ENCODE data around the gene ZNF350. TPM values are rescaled to one million over a fixed set of nuclear protein-coding genes. Genes with fewer than 3 reads are reported as not detected.

The ZNF350 gene
- polyA plus RNA-seq, 1 of the 3 experiments (the other 2 are of a cell fraction) = 3.4 TPM

- Histone ChIP-seq H3K9me3 (peaks cover 30% of the 10 kb centered on the region; the same call in 1 of the 2 replicates), H3K4me2 (no peak overlapping the region), H3K4me3 (ENCODE audit: low read depth in 2 of 2, low read length in 1 of 2) (no peak overlapping the region), H3K79me2 (ENCODE audit: insufficient read depth) (no peaks in the 10 kb centered on the region), H3K27ac (ENCODE audit: low read depth in 2 of 2, low read length in 1 of 2) (no peak overlapping the region), H3K9ac (no peak overlapping the region), H2AFZ (ENCODE audit: low read depth) (no peak overlapping the region), H3K36me3 (replicated peaks in 1 of 2; ENCODE audit: control insufficient read depth in 1 of 2, insufficient read depth in 2 of 2, low read length in 1 of 2) (no peaks in the 10 kb centered on the region), H3F3A (replicated peaks; ENCODE audit: insufficient read depth) (no peaks in the 10 kb centered on the region), H3K4me1 (ENCODE audit: control insufficient read depth in 1 of 2, insufficient read depth in 2 of 2, low read depth in 1 of 2, low read length in 1 of 2) (no peaks in the 10 kb centered on the region), H3K27me3 (ENCODE audit: insufficient read depth) (no peaks in the 10 kb centered on the region), H4K20me1 (ENCODE audit: insufficient read depth) (no peaks in the 10 kb centered on the region), H3K9me2 (no peaks in the 10 kb centered on the region)
- ChIA-PET CTCF (no interaction called here), POLR2A (no interaction called here)
- no peak for DNase-seq
- no peak for TF ChIP-seq MXI1 (IDR thresholded peaks at IDR 0.05; ENCODE audit: low read depth, low read length)
- TF ChIP-seq RXRA (IDR thresholded peaks at IDR 0.05; ENCODE audit: borderline replicate concordance, low read depth) = no peak
- no peak for TF ChIP-seq NRF1 (IDR thresholded peaks at IDR 0.05; ENCODE audit: low read depth, low read length)
- TF ChIP-seq, protein P1, sequence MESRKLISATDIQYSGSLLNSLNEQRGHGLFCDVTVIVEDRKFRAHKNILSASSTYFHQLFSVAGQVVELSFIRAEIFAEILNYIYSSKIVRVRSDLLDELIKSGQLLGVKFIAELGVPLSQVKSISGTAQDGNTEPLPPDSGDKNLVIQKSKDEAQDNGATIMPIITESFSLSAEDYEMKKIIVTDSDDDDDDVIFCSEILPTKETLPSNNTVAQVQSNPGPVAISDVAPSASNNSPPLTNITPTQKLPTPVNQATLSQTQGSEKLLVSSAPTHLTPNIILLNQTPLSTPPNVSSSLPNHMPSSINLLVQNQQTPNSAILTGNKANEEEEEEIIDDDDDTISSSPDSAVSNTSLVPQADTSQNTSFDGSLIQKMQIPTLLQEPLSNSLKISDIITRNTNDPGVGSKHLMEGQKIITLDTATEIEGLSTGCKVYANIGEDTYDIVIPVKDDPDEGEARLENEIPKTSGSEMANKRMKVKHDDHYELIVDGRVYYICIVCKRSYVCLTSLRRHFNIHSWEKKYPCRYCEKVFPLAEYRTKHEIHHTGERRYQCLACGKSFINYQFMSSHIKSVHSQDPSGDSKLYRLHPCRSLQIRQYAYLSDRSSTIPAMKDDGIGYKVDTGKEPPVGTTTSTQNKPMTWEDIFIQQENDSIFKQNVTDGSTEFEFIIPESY (IDR thresholded peaks at IDR 0.05; ENCODE audit: borderline replicate concordance, low read depth) = no peak
- no peak for TF ChIP-seq USF1 (IDR thresholded peaks at IDR 0.05; ENCODE audit: borderline replicate concordance, low read depth)
- WGBS (ENCODE audit: low lambda C conversion rate) = 6% methylated on average over 2 of the region's 3 CpGs
Measured at GRCh38 chr19:51919606-51920005, 67.0 kb downstream of the ZNF350 start.

DNA sequence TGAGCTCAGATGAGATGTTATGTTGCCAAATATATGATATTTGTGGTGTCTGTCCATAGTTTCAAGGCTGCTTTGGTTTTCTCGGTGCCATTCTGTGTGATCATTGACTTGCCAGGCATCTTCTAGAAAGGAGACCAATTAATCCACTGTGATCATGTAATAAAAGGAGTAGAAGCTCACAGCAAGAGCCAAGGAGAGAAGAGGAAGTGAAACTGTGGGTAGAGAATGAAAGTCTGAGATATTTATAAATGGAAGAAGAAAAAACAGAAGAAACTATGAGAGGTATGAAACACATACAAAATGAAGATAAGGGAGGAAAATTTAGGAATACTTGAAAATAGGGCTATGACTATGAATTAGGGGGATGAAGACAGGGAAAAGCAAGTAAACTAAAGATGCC lies 70.5 kb downstream of the ZNF350 start:
- no peaks in the 10 kb centered on the region for H3K27me3 ChIP-seq (ENCODE audit: insufficient read depth)
- H3K4me1 ChIP-seq (ENCODE audit: control insufficient read depth in 1 of 2, insufficient read depth in 2 of 2, low read depth in 1 of 2, low read length in 1 of 2) = no peaks in the 10 kb centered on the region
- H3K9ac ChIP-seq = no peak overlapping the region
- H4K20me1 ChIP-seq (ENCODE audit: insufficient read depth) = no peaks in the 10 kb centered on the region
- ChIA-PET POLR2A (no interaction called here), CTCF (no interaction called here)
- H3K9me3 ChIP-seq = peaks cover 20% of the 10 kb centered on the region; the same call in 1 of the 2 replicates
- H3K36me3 ChIP-seq (replicated peaks in 1 of 2; ENCODE audit: control insufficient read depth in 1 of 2, insufficient read depth in 2 of 2, low read length in 1 of 2) = no peaks in the 10 kb centered on the region
- DNase-seq = no peak
- H3K4me2 ChIP-seq = no peak overlapping the region
- H3F3A ChIP-seq (replicated peaks; ENCODE audit: insufficient read depth) = no peaks in the 10 kb centered on the region
- H3K79me2 ChIP-seq (ENCODE audit: insufficient read depth) = no peaks in the 10 kb centered on the region
- TF ChIP-seq, protein P2, sequence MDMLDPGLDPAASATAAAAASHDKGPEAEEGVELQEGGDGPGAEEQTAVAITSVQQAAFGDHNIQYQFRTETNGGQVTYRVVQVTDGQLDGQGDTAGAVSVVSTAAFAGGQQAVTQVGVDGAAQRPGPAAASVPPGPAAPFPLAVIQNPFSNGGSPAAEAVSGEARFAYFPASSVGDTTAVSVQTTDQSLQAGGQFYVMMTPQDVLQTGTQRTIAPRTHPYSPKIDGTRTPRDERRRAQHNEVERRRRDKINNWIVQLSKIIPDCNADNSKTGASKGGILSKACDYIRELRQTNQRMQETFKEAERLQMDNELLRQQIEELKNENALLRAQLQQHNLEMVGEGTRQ (IDR thresholded peaks at IDR 0.05; ENCODE audit: borderline replicate concordance, low read depth, low read length) = no peak
- TF ChIP-seq RCOR1 (IDR thresholded peaks at IDR 0.05; ENCODE audit: low read length) (no peak), NFIC (IDR thresholded peaks at IDR 0.05; ENCODE audit: borderline replicate concordance) (no peak), EP300 (IDR thresholded peaks at IDR 0.05; ENCODE audit: borderline replicate concordance in 1 of 2, low read depth in 1 of 2, low read length in 1 of 2) (no peak), RXRA (IDR thresholded peaks at IDR 0.05; ENCODE audit: borderline replicate concordance, low read depth) (no peak), JUND (IDR thresholded peaks at IDR 0.05) (no peak), USF1 (IDR thresholded peaks at IDR 0.05; ENCODE audit: borderline replicate concordance, low read depth) (no peak), ELF1 (IDR thresholded peaks at IDR 0.05) (no peak), YY1 (IDR thresholded peaks at IDR 0.05; ENCODE audit: low read depth) (no peak), RFX5 (IDR thresholded peaks at IDR 0.05; ENCODE audit: low read length) (no peak), FOSL2 (IDR thresholded peaks at IDR 0.05; ENCODE audit: borderline replicate concordance, low read depth) (no peak), MEF2A (IDR thresholded peaks at IDR 0.05; ENCODE audit: borderline replicate concordance, low read depth) (no peak), MAX (IDR thresholded peaks at IDR 0.05; ENCODE audit: low read depth) (no peak), TAF1 (IDR thresholded peaks at IDR 0.05; ENCODE audit: borderline replicate concordance, low read depth, low read length) (no peak), EZH2phosphoT487 (IDR thresholded peaks at IDR 0.05; ENCODE audit: borderline replicate concordance, low read depth) (no peak)
- TF ChIP-seq, protein P1 (IDR thresholded peaks at IDR 0.05; ENCODE audit: borderline replicate concordance, low read depth) = no peak
- no peak overlapping the region for H2AFZ ChIP-seq (ENCODE audit: low read depth)
- WGBS (ENCODE audit: low lambda C conversion rate) = 0% methylated on average over 1 of the region's 1 CpG
- no peak overlapping the region for H3K27ac ChIP-seq (ENCODE audit: low read depth in 2 of 2, low read length in 1 of 2)
- no peaks in the 10 kb centered on the region for H3K9me2 ChIP-seq
- H3K4me3 ChIP-seq (ENCODE audit: low read depth in 2 of 2, low read length in 1 of 2) = no peak overlapping the region
